OCI-LY7 (cell line): Measurements from ENCODE around the gene TGFB1. TPM values are rescaled to one million over a fixed set of nuclear protein-coding genes. Genes with fewer than 3 reads are reported as not detected.

Experiments used
- BruUV-seq: library from RNA; stranded (reverse); fragments of 400-500 nt; replicated peaks from 2 replicates; lab custom pipeline; 2021; lab: Mats Ljungman, UMichigan
- CTCF ChIA-PET: fragments of 300-600 bp; sonication (Branson Sonifier 250); formaldehyde crosslinking; loops from one replicate; lab custom pipeline; 2022; ENCODE audit warnings: antibody characterized with exemption; ENCODE audit not compliant: unreplicated experiment; lab: Charles Lee
- POLR2A ChIA-PET: fragments of 300-600 bp; sonication (Branson Sonifier 250); formaldehyde crosslinking; loops from one replicate; lab custom pipeline; 2022; ENCODE audit warnings: antibody characterized with exemption; lab: Charles Lee
- DNase-seq: peaks from one replicate; pipeline ENCODE4 v3.0.0-alpha.2; 2015; ENCODE audit warnings: low spot score
- H2AFZ ChIP-seq: fragments of 200-600 bp; sonication (generic), shearing (Covaris generic); 2 replicates; pipeline ENCODE4 v1.6.1; 2014; ENCODE audit warnings: mild to moderate bottlenecking, antibody characterized with exemption, low read length, moderate library complexity
- H3K27ac ChIP-seq: fragments of 200-600 bp; sonication (generic); 2 replicates; pipeline ENCODE4 v1.5.1; 2014; ENCODE audit warnings: mixed run types, low read depth, mild to moderate bottlenecking, moderate library complexity, low read length, inconsistent platforms; ENCODE audit not compliant: poor library complexity, severe bottlenecking
- H3K36me3 ChIP-seq: fragments of 200-600 bp; sonication (generic); 2 replicates; pipeline ENCODE4 v1.6.1; 2014; ENCODE audit warnings: mild to moderate bottlenecking, antibody characterized with exemption, low read length, moderate library complexity, mixed read lengths; ENCODE audit not compliant: insufficient read depth
- H3K4me1 ChIP-seq: fragments of 200-600 bp; sonication (generic); 2 replicates; pipeline ENCODE4 v1.5.1; 2014; ENCODE audit warnings: mild to moderate bottlenecking, low read length; ENCODE audit not compliant: insufficient read depth, poor library complexity, severe bottlenecking
- H3K4me2 ChIP-seq: fragments of 200-600 bp; sonication (generic); 2 replicates; pipeline ENCODE4 v1.6.1; 2014; ENCODE audit warnings: mild to moderate bottlenecking, low read length
- H3K4me3 ChIP-seq: fragments of 200-600 bp; sonication (generic); 2 replicates; pipeline ENCODE4 v1.5.1; 2014; ENCODE audit warnings: mild to moderate bottlenecking, low read depth, low read length; ENCODE audit not compliant: poor library complexity, severe bottlenecking
- H3K79me2 ChIP-seq: fragments of 200-600 bp; sonication (generic); 2 replicates; pipeline ENCODE4 v1.6.1; 2016; ENCODE audit warnings: low read depth, mild to moderate bottlenecking, low read length, moderate library complexity, mixed read lengths; ENCODE audit not compliant: insufficient read depth
- H3K9me2 ChIP-seq: fragments of 200-600 bp; sonication (generic); 2 replicates; pipeline ENCODE4 v1.6.1; 2016; ENCODE audit warnings: mild to moderate bottlenecking, low read length, mixed read lengths; ENCODE audit not compliant: insufficient read depth
- H3K9me3 ChIP-seq: fragments of 200-600 bp; sonication (generic); 2 replicates; pipeline ENCODE4 v1.6.1; 2014; ENCODE audit warnings: mild to moderate bottlenecking, mixed run types, low read length, mixed read lengths
- H4K20me1 ChIP-seq: fragments of 200-600 bp; sonication (generic); 2 replicates; pipeline ENCODE4 v1.6.1; 2014; ENCODE audit warnings: mild to moderate bottlenecking, antibody characterized with exemption, low read length, moderate library complexity, mixed read lengths; ENCODE audit not compliant: insufficient read depth
- CTCF ChIP-seq: fragments of 200-600 bp; sonication (generic); conservative IDR thresholded peaks from 2 replicates; pipeline ENCODE4 v1.5.1; 2014; ENCODE audit warnings: mild to moderate bottlenecking, antibody characterized with exemption, low read length, moderate library complexity, mixed read lengths
- EZH2phosphoT487 ChIP-seq: fragments of 200-600 bp; sonication (generic); IDR thresholded peaks from 2 replicates; pipeline ENCODE4 v1.6.1; 2018; ENCODE audit warnings: low read depth, borderline replicate concordance, mild to moderate bottlenecking, mixed run types, antibody characterized with exemption, low read length, moderate library complexity, mixed read lengths
- intact Hi-C: fragments of 100-400 bp; cut with micrococcal nuclease; formaldehyde crosslinking; loops from one replicate; pipeline ENCODE4 v1.10.0; 2022; ENCODE audit not compliant: unreplicated experiment
- total RNA-seq, 2 experiments: library from RNA; depleted of rRNA in 1 of 2; stranded (reverse); fragments of >200 nt in 1 of 2; shearing (Covaris generic) in 1 of 2; gene quantifications; 2 replicates each; pipeline ENCODE4 v1.2.3, GENCODE V29; 2014 to 2022

Gene TGFB1
- total RNA-seq, 2 experiments from 2014 or later, result 15.5 to 88.8 TPM

GRCh38 chr19:41334793-41335192 is 18.9 kb downstream of the TGFB1 start:
- Histone ChIP-seq H3K27ac (no peak overlapping the region), H3K4me1 (no peaks in the 10 kb centered on the region), H2AFZ (no peak overlapping the region), H3K79me2 (no peaks in the 10 kb centered on the region), H3K9me2 (no peaks in the 10 kb centered on the region), H3K9me3 (no peaks in the 10 kb centered on the region), H3K4me2 (no peak overlapping the region), H3K4me3 (no peak overlapping the region), H4K20me1 (no peaks in the 10 kb centered on the region), H3K36me3 (peaks cover 89% of the 10 kb centered on the region)
- BruUV-seq, result no TSS peak
- intact Hi-C loops, result no loop called here
- ChIA-PET CTCF (no interaction called here), POLR2A (interaction anchor here (0.9 kb wide), 1 partner anchor 14 kb away, joined by 4 read pairs; no protein-coding TSS in a partner anchor)
- TF ChIP-seq CTCF (no peak), EZH2phosphoT487 (no peak)
- DNase-seq, result no peak

- H3K4me1 ChIP-seq, result peaks cover 20% of the 10 kb centered on the region
Observed at GRCh38 chr19:41332468-41332867, 21.3 kb downstream of the TGFB1 start.

More at GRCh38 chr19:41332468-41332867, 21.3 kb downstream of the TGFB1 start:
- H3K9me2 ChIP-seq, result no peaks in the 10 kb centered on the region
- H3K4me2 ChIP-seq, result no peak overlapping the region
- BruUV-seq, result no TSS peak
- DNase-seq, result no peak
- no peaks in the 10 kb centered on the region for H4K20me1 ChIP-seq
- CTCF ChIA-PET, result no interaction called here
- TF ChIP-seq EZH2phosphoT487 (no peak), CTCF (no peak)
- no peak overlapping the region for H2AFZ ChIP-seq
- H3K79me2 ChIP-seq, result no peaks in the 10 kb centered on the region
- H3K4me3 ChIP-seq, result no peak overlapping the region
- H3K36me3 ChIP-seq, result peaks cover 82% of the 10 kb centered on the region
- H3K9me3 ChIP-seq, result no peaks in the 10 kb centered on the region
- POLR2A ChIA-PET, result interaction anchor here (0.7 kb wide), 1 partner anchor 32 kb away, joined by 3 read pairs; no protein-coding TSS in a partner anchor
- no peak overlapping the region for H3K27ac ChIP-seq
- intact Hi-C loops, result no loop called here
